Peyer's patch (tissue), 4 donors: ENCODE data around the gene FBXO45. TPM values are rescaled to one million over a fixed set of nuclear protein-coding genes. Genes with fewer than 3 reads are reported as not detected.
A peak's percentile ranks its signal among the peaks of the same experiment; 100 is the strongest.
"Not testable (repeated sequence)": the region's sequence is repeated elsewhere in the genome, so short reads cannot be mapped to it uniquely, and the experiment has no call there.

Experiments used
- DNase-seq, 3 donors: peaks; one replicate each; pipeline ENCODE4 v3.0.0-alpha.2; 2017 to 2019
- H3K27ac ChIP-seq, 4 donors: fragments of 200-600 bp; sonication (generic); one replicate each; pipeline ENCODE4 v1.5.1; 2016 to 2019
- H3K27me3 ChIP-seq, 2 donors: fragments of 200-600 bp; sonication (generic); one replicate each; pipeline ENCODE4 v1.5.1; 2019
- H3K36me3 ChIP-seq, 3 donors: fragments of 200-600 bp; sonication (generic); one replicate each; pipeline ENCODE4 v1.5.1; 2016 to 2019
- H3K4me1 ChIP-seq, 4 donors: fragments of 200-600 bp; sonication (generic); one replicate each; pipeline ENCODE4 v1.5.1; 2016 to 2019
- H3K4me3 ChIP-seq, 4 donors: fragments of 200-600 bp; sonication (generic); 1 replicate in 3 of 4; 2 replicates in 1 of 4; pipeline ENCODE4 v1.5.1; 2016 to 2019; ENCODE audit warnings: mild to moderate bottlenecking in 1 of 4
- H3K9me3 ChIP-seq, 4 donors: fragments of 200-600 bp; sonication (generic); one replicate each; pipeline ENCODE4 v1.5.1; 2016 to 2019; ENCODE audit warnings: mild to moderate bottlenecking in 1 of 4
- POLR2A ChIP-seq, 2 donors: fragments of 450-650 bp; IDR thresholded peaks; one replicate each; pipeline ENCODE4 v1.5.1; 2017; ENCODE audit warnings: antibody characterized with exemption in 2 of 2, mild to moderate bottlenecking in 2 of 2, moderate library complexity in 2 of 2
- total RNA-seq, 4 donors: library from RNA; depleted of rRNA; stranded (reverse); fragments of >200 nt; gene quantifications; one replicate each; pipeline ENCODE4 v1.1.0, GENCODE V29; 2016
- TF ChIP-seq, protein P1 (sequence below), 6 experiments: fragments of 450-650 bp in 4 of 6; fragments of 200-600 bp in 2 of 6; sonication (generic) in 1 of 6; IDR thresholded peaks; one replicate each; pipeline ENCODE4 v1.5.1; 2017 to 2019; ENCODE audit warnings: antibody characterized with exemption in 6 of 6, mild to moderate bottlenecking in 3 of 6, moderate library complexity in 1 of 6

Gene FBXO45
- total RNA-seq, 4 donors from 2014 or later, result 5.0 to 6.5 (median 5.9) TPM

DNA sequence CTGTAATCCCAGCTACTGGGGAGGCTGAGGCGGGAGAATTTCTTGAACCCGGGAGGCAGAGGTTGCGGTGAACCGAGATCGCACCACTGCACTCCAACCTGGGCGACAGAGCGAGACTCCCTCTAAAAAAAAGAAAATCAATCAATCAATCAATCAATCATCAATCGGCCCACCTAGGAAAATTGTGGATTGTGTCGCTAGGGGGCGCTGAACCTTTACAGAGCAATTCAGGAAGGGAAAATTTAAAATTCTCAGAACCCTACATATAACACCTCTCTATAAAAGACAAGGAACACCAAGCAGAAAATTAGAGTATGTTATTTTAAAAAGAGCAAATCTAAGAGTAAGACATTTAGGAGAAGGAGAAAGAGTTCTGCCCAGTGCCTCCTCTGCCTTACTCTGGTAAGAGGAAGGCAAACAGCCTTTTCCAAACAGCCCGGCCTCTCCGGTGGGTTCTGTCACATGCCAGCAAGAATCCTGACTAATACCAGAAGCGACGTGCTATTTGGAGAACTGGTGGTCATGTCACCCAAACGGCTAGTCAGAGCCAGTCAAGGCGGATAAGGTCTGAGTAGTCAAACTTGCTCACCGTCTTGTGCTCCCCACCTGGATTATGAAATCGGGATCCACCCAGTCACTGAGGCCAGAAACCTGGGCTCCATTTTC lies 31.0 kb upstream of the FBXO45 start:
- no peak overlapping the region for H3K27ac ChIP-seq

DNA sequence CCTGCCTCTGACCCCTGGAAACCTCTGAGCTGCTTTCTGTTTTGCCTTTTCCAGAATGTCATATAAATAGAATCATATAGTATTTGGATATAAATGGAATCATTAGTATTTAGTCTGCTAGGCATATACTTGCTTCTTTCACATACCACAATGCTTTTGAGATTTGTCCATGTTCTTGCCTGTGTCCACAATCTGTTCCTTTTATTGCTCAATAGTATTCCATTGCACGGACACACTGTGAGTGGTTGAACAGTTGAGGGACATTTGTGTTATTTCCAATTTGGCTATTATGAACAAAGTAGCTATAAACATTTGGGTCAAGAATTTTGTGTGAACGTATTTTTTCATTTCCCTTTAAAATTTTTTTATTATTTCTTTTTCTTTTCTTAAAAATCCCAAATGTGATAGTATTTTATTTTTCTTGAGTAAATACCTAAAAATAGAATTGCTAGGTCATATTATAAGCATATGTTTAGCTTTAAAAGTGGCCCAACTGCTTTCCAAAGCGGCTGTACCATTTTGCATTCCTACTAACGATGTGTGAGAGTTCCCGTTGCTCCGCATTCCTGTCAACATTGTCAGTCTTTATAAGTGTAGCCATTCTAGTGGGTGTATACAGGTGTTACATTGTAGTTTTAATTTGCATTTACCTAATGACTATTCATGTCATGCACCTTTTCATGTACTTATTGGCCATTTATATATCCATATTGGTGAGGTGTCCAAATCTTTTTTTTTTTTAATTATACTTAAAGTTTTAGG lies 26.6 kb upstream of the FBXO45 start:
- H3K27ac ChIP-seq, result no peak overlapping the region
- no peak for DNase-seq
- H3K4me3 ChIP-seq, result no peak overlapping the region
- TF ChIP-seq POLR2A (IDR thresholded peaks at IDR 0.05), result no peak
- TF ChIP-seq, protein P1, sequence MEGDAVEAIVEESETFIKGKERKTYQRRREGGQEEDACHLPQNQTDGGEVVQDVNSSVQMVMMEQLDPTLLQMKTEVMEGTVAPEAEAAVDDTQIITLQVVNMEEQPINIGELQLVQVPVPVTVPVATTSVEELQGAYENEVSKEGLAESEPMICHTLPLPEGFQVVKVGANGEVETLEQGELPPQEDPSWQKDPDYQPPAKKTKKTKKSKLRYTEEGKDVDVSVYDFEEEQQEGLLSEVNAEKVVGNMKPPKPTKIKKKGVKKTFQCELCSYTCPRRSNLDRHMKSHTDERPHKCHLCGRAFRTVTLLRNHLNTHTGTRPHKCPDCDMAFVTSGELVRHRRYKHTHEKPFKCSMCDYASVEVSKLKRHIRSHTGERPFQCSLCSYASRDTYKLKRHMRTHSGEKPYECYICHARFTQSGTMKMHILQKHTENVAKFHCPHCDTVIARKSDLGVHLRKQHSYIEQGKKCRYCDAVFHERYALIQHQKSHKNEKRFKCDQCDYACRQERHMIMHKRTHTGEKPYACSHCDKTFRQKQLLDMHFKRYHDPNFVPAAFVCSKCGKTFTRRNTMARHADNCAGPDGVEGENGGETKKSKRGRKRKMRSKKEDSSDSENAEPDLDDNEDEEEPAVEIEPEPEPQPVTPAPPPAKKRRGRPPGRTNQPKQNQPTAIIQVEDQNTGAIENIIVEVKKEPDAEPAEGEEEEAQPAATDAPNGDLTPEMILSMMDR (IDR thresholded peaks at IDR 0.05), result no peak
- no peaks in the 10 kb centered on the region for H3K27me3 ChIP-seq
- no peaks in the 10 kb centered on the region for H3K4me1 ChIP-seq
- H3K9me3 ChIP-seq, result no peaks in the 10 kb centered on the region
- H3K36me3 ChIP-seq, result no peaks in the 10 kb centered on the region

More for the DNA sequence above, 31.0 kb upstream of the FBXO45 start:
- Histone ChIP-seq H3K4me1 (no peaks in the 10 kb centered on the region), H3K9me3 (no peaks in the 10 kb centered on the region), H3K4me3 (no peak overlapping the region), H3K27me3 (no peaks in the 10 kb centered on the region), H3K36me3 (no peaks in the 10 kb centered on the region)
- TF ChIP-seq POLR2A (IDR thresholded peaks at IDR 0.05), result no peak
- TF ChIP-seq, protein P1 (IDR thresholded peaks at IDR 0.05), result peak; percentile 55 to 76 (median 61)
- DNase-seq, result peak in 2 of 3 donors; percentile 69 to 82

DNA sequence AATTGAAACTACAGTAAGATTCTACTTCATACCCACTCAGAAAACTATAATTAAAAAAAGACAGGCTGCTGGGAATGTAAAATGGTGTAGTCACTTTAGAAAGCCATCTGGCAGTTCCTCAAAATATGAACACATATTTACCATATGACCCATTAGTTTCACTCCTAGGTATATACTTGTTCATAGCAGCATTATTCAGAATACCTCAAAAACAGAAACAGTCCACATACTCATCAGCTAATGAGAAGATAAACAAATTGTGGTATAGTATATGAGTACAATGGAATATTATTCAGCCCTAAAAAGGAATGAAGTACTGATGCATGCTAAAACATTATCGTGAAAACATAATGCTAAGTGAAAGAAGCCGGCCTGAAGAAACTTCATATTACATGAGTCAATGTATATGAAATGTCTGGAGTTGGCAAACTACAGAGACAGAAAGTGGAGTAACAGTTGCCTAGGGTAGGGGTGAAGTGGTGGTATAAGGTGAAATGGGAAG lies 23.9 kb upstream of the FBXO45 start:
- TF ChIP-seq, protein P1 (IDR thresholded peaks at IDR 0.05), result no peak
- TF ChIP-seq POLR2A (IDR thresholded peaks at IDR 0.05), result no peak
- peaks cover 0 to 6% (median 0%) of the 10 kb centered on the region in 4 donors for H3K9me3 ChIP-seq
- H3K27ac ChIP-seq, result no peak overlapping the region
- DNase-seq, result no peak
- no peaks in the 10 kb centered on the region for H3K36me3 ChIP-seq
- no peak overlapping the region for H3K4me3 ChIP-seq
- no peaks in the 10 kb centered on the region for H3K27me3 ChIP-seq
- H3K4me1 ChIP-seq, result no peaks in the 10 kb centered on the region

DNA sequence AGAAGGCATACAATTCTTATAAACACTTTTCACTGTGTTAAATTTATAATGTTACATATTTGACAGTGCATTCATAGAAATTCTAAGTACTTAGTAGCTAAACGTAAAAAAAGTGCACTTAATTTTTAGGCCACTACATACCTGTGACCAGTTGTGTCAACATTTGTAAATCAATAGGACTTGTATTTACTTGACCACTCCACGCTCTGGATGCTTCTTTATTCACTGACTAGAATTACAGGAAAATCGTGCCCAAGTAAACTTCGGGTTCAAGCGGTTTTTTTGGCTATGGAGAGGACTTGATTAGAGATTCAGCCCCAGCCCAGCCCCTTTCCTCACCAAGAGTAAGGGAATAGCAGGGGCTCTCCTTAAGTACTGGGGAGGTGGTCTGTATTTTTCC lies 21.9 kb upstream of the FBXO45 start:
- Histone ChIP-seq H3K4me3 (no peak overlapping the region), H3K27ac (no peak overlapping the region), H3K4me1 (no peaks in the 10 kb centered on the region), H3K36me3 (no peaks in the 10 kb centered on the region), H3K27me3 (no peaks in the 10 kb centered on the region), H3K9me3 (peaks cover 0 to 8% (median 0%) of the 10 kb centered on the region in 4 donors)
- DNase-seq, result no peak
- TF ChIP-seq POLR2A (IDR thresholded peaks at IDR 0.05), result no peak
- TF ChIP-seq, protein P1 (IDR thresholded peaks at IDR 0.05), result no peak

DNA sequence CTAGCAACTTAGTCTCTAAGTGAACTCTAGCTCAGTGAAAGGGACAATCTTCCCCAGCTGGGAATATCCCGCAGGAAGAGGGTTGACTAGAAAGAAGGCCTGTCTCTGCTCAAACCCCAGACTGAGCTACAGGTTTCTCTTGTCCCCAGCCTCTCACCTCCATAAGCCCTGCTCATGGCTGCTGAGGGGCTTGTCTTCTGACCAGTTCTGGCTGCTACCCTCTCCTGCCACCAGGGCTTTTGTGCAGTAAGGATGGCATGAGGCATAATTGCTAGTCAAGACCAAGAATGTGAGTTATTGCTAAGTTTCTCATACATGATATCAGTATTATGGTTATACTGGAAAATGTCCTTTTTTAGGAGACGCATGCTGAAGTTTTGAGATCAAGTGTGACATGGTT lies 21.4 kb upstream of the FBXO45 start:
- H3K36me3 ChIP-seq, result no peaks in the 10 kb centered on the region
- H3K9me3 ChIP-seq, result peaks cover 0 to 8% (median 0%) of the 10 kb centered on the region in 4 donors
- no peak for DNase-seq
- no peak overlapping the region for H3K4me3 ChIP-seq
- no peaks in the 10 kb centered on the region for H3K27me3 ChIP-seq
- no peaks in the 10 kb centered on the region for H3K4me1 ChIP-seq
- no peak for TF ChIP-seq POLR2A (IDR thresholded peaks at IDR 0.05)
- TF ChIP-seq, protein P1 (IDR thresholded peaks at IDR 0.05), result no peak
- H3K27ac ChIP-seq, result no peak overlapping the region

DNA sequence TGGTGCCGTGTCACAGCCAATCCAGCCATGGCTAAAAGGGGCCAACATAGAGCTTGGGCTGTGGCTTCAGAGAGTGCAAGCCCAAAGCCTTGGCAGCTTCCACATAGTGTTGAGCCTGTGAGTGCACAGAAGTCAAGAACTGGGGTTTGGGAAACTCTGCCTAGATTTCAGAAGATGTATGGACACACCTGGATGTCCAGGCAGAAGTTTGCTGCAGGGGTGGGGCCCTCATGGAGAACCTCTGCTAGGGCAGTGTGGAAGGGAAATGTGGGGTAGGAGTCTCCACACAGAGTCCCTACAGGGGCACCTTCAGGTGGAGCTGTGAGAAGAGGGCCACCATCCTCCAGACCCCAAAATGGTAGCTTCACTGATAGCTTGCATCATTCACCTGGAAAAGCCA lies 19.1 kb upstream of the FBXO45 start:
- not testable (repeated sequence) for DNase-seq, H3K27me3 ChIP-seq, H3K27ac ChIP-seq, H3K4me1 ChIP-seq, H3K9me3 ChIP-seq, H3K36me3 ChIP-seq, H3K4me3 ChIP-seq

DNA sequence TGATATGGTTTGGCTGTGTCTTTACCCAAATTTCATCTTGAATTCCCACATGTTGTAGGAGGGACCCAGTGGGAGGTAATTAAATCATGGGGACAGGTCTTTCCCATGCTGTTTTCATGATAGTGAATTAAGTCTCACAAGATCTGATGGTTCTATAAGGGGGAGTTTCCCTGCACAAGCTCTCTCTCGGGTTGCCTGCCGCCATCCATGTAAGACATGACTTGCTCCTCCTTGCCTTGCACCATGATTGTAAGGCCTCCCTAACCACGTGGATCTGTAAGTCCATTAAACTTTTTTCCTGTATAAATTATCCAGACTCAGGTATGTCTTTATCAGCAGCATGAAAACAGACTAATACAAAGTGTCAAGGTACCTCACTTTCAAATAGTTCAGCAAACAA lies 18.3 kb upstream of the FBXO45 start:
- not testable (repeated sequence) for H3K9me3 ChIP-seq, H3K4me3 ChIP-seq, DNase-seq, H3K27me3 ChIP-seq, H3K27ac ChIP-seq, H3K4me1 ChIP-seq
- peaks cover 0 to 11% (median 0%) of the 10 kb centered on the region in 3 donors for H3K36me3 ChIP-seq
